GM04503 (cell line): ENCODE measurements around the gene ADAMTSL5.
"Not testable (repeated sequence)": the region's sequence is repeated elsewhere in the genome, so short reads cannot be mapped to it uniquely, and the experiment has no call there.

ENCODE experiments used
- DNase-seq: peaks from one replicate; pipeline ENCODE4 v3.0.0-alpha.2; 2012; ENCODE audit warnings: low read depth

The ADAMTSL5 gene

DNA sequence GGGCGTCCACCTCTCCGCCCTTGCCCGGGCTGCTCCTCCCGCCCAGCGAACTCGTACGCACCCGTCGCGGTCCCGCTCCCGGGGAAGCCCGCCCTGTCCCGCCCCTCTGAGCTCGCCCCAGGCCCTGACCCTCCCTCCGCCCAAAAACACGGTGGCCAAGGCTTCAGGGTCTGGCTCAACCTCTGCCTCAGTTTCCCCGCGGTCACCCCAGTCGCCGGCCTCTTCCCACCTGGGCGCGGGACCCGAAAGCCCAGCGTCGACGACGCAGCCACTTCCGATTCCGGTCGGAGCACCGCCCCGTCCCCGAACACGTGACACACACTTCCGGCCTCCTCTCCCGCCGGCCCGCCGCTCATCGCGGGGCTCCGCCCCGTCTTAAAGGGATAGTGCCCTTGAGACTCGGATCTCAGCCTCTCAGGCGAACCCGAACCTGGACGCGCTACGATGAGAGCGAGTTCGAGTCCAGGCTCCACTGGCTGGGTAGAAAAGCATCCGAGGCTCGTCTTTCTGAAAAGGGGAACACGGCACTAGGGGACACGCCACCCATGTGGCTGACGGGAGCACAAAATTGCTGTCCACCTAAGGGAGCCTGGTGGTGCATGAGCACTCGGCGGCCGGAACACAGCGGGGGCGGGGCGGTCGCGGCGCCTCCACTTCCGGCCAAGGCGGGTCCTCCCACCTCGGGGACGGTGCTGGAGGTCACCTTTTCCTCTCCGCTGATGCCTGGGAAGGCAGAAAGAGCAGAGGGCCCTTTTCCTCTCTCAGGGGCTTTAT is 33.7 kb downstream of the ADAMTSL5 start, which contains the start of gene C19orf25:
Gene C19orf25, minus strand, starts transcription at position 282 of the 774 bp plus-strand sequence. CDS start 312 bp downstream, outside the sequence.
- DNase-seq = peak; percentile 60

DNA sequence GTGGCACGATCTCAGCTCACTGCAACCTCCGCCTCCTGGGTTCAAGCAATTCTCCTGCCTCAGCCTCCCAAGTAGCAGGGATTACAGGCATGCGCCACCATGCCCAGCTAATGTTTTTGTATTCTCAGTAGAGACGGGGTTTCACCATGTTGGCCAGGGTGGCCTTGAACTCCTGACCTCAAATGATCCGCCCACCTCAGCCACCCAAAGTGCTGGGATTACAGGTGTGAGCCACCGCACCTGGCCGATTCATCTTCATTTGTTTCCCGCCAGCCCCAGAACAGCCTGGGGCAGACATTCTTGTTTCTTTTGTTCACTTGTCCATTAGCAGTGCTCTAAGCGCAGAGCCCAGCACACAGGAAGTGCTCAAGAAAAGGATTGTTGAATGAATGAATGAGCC is 35.8 kb downstream of the ADAMTSL5 start:
- DNase-seq = not testable (repeated sequence)

DNA sequence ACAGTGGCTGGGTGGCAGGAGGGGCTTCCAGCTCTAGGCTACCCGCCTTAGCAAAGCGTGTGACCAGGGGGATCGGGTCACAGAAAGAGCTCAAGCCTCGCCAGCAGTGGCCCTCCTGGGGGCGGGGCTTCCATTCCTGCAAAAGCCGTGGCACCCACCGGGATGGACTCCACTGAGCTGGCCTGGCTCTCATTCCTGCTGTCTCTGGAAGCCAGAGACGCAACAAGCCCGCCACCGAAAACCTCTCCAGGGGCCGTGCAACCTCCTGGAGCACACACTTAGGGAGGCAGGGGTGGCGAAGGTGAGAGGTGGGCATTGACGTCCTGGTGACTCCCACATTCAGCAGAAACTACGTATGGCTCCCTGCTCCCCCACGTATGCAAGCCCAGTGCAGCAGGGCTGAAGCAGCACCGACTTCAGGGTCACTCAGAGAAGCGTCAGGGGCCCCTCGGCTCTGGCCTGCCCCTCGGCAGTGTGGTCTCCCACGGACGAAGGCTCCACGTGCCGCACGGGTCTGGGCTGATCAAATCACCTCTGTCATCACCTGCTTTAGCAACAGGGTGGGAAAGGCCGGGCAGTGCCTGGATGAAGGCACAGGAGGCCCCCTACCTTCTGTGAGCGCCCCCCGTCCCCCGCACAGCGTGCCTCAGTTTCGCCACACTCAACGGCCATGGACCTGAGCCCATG is 36.9 kb downstream of the ADAMTSL5 start:
- DNase-seq = no peak

DNA sequence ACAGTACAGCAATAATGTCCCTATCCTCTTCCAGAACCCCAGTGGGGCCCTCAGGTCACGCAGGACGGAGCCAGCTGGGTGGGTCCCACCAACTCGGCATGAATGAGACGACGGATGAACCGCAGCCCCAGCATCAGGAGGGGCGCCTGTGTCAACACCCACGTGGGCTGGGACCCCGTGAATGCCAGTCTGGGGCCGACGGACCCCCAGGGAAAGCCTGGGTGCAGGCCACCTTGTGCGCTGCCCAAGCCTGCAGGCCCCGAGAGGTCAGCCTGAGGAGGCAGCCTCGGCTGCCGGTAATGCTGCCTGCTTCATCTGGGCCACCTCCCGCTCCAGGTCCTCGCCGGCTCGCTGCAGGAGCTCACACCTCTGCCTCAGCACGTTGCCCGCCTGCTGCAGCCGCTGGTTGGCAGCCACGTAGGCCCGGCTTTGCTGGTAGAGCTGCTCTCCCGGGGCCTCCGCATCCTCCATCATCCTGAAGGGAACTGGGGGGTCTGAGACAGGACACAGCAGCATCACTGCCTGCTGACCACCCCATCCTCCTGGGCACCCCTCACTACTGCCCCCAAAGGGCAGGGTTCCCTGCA is 38.0 kb downstream of the ADAMTSL5 start:
- DNase-seq = no peak

DNA sequence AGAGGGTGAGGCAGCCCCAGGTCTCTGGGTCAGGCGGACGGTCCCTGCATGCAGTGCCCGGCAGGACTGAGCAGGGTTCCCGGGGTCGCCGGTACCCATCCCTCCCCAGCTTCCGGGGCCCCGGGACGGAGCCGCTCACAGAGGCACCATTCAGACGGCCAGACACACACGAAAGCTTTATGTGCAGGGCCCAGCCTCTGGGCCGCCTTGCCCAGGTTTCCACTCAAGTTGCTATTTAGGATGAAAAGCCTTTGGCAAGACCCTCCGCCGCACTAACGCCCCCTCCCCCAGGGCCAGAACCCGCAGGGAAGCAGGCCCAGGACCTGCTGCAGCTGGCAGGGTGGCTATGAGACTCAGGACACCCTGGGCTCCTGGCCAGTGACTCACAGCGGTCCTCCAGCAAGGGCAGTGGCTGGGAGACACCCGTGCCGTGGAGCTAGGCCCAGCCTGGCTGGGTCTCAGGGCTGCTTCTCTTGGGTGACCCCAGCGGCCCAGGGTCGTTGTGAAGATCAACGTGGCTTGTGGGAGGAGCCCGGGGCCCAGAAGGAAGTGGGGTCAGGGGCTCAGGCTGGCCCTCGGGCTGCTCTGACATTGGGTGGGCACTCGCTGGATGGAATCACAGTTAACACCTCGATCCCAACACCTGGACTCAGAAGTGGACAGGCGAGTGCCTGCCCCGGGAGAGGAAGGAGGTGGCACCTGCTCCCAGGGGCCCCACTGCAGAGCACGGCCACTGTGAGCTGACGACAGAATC is 38.6 kb downstream of the ADAMTSL5 start:
- no peak for DNase-seq

DNA sequence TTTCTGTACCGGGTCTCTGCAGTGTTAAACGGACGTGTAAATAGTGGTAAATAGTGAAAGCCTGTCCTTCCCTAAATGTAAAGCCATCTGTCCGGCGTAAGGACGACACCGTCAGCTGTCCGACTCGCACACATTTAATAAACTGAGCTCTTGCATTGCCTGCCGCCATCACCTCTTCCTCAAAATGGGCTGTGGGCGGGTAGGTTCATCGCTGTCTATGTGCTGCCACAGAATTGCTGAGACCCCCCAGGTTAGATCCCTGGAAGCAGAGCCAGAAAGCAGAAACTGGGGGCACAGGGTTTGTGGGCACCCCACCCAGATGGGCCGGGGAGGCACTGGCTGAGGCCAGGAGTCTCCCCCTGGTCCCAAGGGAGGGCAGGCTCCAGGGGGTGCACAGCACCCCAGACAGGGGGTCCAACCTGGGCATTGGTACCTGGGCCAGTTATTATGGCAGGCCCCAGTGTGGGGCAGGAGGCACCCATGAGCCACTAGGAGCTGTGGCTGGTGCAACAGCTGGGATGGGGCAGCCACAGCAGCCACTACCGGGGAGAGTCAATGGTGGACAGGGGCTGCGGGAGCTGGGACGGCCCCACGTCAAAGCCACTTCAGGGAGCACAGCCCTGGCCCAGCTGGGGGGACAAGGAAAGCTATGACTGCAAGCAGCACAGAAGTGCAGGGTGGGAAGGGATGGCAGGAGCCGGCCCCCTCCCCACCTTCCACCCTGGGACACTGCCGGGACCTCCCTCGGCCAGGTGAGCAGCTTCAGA is 39.6 kb downstream of the ADAMTSL5 start:
- DNase-seq = no peak

DNA sequence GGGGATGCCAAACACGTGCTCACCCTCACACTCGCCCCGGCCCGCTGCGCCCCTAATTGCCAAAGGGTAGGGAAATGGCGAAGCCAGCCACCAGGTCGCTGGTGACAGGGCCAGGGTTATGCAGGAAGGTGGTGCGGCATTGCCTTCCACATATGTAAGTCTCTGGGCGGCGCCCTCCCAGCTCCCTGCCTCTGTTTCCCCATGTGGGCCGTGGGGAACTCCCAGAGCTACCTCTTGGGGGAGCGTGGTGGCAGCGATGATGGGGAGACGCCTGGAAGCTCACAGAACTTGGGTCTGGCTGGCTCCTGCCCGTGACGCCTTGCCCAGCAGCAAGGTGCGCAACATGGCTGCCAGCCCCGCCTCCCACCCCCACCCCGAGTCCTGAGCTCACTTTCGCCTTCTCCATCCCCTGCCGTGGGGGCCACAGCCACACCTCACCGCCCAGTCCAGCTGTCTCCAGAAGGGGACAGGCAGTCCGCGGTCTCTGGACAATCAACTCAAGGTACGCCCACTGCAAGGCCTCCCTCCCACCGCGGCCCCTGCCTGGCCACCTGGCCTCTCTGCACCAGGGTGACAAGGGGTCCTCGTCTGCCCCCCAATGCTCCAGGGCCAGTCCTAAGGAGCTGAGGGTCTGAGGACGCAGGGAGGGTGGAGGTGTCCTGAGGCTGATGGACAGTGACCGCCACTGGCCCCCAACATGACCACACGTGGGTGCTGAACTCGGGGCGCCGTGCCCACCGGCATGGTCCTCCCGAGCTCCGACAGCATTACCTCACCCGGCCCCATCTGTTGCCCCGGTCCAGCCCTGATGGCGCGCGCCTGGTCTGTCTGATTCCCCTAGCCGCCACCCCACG is 40.4 kb downstream of the ADAMTSL5 start:
- DNase-seq = no peak

DNA sequence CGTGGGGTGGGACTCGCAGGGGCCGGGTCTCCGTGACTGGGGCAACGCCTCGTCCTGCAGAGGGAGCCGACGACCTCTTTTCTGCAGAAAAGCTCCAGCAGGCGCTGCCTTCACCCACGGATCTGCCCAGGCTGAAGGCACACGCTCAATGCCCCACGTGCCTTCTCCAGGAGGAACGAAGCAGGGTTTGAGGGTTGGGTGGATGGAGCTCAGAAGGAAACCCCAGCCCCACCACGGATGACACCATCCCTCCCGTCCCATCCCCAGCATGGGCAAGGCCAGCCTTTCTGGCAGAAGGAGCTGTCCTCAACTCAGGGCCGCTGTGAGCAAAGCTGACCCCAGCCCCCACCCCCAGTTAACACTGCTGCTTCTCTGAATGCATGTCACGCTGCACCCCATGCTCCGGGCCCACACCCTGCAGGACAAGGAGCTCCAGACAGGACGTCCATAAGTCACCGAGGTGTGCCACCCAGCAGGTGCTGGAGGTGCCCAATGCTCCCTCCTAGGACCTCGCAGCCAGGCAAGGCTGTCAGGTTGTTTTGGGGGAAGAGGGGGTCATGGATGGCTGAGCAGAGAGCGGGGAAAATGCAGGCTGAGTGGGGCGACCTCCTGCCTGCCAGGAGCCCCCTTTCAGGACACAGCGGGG is 41.2 kb downstream of the ADAMTSL5 start:
- no peak for DNase-seq

DNA sequence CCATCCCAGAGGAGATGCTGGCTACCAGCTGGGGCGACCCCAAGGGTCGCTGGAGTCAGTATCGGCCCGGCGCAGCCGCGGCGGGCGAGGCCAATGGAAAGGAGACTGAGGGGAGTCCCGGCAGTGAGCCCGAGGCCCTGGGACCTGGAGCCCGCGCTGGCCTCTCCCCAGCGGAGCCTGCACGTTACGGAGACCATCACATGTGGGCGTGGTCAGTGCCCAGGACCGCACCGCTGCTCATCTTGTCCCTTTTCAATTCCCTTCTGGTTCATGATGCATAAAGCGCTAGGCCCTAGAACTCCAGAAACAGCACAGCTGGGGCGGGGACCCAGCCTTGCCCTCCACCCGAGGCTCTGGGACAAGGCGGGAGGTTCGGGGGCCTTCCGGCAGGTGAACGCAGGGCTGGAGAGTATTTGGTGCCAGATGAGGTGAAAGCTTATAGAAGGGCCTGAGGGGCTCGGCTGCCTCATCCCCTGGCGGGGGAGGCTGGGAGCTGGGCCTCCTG is 41.8 kb downstream of the ADAMTSL5 start:
- DNase-seq = no peak

DNA sequence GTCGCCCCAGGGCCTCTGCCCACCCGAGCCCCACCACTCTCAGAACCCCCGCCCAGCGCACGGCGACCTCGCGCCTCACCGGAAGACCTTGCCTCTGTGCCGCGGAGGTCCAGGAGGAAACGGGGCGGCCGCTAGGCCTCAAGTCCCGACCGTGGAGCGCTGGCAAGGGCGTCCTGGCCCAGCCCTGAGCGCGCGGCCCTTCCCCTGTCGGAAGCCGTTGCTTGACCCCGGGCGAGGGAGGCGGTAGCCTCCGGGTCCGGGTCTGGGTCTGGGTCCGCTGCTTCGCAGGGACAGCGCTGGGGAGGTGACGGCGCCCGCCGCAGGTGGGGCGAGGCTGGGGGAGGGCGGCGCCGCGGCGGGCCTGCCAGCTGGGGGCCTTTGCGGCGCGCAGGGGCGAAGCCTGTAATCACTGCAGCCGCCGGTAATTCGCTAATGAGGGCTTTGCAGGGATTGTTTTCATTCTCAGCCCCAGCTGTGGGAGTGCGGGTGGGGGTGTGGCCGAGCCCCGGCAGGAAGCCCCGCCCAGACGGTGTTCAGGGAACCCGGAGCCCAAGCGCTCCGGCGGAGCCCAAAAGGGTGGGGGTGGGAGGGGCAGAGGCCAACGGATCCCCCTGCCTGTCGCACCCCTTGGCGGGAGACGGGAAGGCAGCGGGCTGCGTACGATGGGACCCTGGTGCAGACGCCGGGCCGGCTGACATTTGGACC is 42.4 kb downstream of the ADAMTSL5 start:
- DNase-seq = no peak

DNA sequence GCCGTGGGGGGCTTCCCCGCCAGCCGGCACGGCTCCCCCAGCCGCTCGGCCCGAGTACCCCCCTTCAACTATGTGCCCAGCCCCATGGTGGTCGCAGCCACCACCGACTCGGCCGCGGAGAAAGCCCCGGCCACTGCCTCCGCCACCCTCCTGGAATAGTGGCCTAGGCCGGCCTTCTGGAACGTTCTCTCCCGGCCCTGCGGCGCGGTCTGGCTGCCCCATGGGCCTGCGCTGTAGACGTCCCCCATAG is 42.8 kb downstream of the ADAMTSL5 start:
- no peak for DNase-seq

DNA sequence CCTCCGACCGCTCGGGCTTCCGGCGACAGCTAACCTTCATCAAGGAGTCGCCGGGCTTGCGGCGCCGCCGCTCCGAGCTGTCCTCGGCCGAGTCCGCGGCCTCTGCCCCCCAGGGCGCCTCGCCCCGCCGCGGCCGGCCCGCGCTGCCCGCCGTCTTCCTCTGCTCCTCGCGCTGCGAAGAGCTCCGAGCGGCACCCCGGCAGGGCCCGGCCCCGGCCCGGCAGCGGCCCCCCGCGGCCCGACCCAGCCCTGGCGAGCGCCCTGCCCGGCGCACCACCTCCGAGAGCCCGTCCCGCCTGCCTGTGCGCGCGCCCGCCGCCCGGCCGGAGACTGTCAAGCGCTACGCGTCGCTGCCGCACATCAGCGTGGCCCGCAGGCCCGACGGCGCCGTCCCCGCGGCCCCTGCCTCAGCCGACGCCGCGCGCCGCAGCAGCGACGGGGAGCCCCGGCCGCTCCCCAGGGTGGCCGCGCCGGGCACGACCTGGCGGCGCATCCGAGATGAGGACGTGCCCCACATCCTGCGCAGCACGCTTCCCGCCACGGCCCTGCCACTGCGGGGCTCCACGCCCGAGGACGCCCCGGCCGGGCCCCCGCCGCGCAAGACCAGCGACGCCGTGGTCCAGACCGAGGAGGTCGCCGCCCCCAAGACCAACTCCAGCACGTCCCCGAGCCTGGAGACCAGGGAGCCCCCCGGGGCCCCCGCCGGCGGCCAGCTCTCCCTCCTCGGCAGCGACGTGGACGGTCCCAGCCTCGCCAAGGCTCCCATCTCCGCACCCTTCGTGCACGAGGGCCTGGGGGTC is 43.4 kb downstream of the ADAMTSL5 start:
- DNase-seq = no peak

DNA sequence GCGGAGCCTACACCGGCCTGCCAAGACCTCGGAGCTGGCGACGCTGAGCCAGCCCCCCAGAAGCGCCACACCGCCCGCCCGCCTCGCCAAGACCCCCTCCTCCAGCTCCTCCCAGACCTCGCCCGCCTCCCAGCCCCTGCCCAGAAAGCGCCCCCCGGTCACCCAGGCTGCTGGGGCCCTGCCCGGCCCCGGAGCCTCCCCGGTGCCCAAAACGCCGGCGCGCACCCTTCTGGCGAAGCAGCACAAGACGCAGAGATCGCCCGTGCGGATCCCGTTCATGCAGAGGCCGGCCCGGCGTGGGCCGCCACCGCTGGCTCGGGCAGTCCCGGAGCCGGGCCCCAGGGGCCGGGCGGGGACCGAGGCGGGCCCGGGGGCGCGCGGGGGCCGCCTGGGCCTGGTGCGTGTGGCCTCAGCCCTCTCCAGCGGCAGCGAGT is 44.0 kb downstream of the ADAMTSL5 start:
- DNase-seq = no peak

DNA sequence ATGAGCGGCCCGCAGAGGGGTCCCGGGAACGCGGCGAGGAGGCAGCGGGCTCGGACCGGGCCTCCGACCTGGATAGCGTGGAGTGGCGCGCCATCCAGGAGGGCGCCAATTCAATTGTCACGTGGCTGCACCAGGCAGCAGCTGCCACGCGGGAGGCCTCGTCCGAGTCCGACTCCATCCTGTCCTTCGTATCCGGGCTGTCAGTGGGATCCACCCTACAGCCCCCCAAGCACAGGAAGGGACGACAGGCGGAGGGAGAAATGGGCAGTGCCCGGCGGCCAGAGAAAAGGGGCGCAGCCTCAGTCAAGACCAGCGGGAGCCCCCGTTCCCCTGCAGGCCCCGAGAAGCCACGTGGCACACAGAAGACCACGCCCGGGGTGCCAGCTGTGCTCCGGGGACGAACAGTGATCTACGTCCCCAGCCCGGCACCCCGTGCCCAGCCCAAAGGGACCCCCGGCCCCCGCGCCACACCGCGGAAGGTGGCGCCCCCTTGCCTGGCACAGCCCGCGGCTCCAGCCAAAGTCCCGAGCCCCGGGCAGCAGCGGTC is 44.5 kb downstream of the ADAMTSL5 start:
- DNase-seq = no peak

DNA sequence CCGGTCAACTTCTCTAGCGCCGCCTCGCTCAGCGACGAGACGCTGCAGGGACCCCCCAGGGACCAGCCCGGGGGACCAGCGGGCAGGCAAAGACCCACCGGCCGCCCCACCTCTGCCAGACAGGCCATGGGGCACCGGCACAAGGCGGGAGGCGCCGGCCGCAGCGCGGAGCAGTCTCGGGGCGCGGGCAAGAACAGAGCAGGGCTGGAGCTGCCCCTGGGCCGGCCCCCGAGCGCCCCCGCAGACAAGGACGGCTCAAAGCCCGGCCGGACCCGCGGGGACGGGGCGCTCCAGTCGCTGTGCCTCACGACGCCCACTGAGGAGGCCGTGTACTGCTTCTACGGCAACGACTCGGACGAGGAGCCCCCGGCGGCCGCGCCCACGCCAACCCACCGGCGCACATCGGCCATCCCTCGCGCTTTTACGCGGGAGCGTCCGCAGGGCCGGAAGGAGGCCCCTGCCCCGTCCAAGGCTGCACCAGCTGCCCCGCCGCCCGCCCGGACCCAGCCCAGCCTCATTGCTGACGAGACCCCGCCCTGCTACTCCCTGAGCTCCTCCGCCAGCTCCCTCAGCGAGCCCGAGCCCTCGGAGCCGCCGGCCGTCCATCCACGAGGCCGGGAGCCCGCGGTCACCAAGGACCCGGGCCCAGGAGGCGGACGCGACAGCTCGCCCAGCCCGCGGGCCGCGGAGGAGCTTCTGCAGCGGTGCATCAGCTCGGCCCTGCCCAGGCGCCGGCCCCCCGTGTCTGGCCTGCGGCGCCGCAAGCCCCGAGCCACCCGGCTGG is 45.1 kb downstream of the ADAMTSL5 start:
- DNase-seq = no peak

DNA sequence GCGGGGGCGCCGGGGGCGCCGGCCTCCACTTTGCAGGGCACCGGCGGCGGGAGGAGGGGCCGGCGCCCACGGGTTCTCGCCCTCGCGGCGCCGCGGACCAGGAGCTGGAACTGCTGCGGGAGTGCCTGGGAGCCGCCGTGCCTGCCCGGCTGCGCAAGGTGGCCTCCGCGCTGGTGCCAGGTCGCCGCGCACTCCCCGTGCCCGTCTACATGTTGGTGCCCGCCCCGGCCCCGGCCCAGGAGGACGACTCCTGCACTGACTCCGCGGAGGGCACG is 45.7 kb downstream of the ADAMTSL5 start:
- no peak for DNase-seq

DNA sequence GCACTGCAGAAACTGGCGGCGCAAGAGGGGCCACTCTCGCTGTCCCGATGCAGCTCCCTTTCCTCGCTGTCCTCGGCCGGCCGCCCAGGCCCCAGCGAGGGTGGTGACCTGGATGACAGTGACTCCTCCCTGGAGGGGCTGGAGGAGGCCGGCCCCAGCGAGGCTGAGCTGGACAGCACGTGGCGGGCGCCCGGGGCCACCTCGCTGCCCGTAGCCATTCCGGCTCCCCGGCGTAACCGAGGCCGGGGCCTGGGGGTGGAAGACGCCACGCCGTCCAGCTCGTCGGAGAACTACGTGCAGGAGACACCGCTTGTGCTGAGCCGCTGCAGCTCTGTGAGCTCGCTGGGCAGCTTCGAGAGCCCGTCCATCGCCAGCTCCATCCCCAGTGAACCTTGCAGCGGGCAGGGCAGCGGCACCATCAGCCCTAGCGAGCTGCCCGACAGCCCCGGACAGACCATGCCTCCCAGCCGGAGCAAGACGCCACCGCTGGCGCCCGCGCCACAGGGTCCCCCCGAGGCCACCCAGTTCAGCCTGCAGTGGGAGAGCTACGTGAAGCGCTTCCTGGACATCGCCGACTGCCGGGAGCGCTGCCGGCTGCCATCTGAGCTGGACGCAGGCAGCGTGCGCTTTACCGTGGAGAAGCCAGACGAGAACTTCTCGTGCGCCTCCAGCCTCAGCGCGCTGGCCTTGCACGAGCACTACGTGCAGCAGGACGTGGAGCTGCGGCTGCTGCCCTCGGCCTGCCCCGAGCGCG is 46.2 kb downstream of the ADAMTSL5 start:
- no peak for DNase-seq
